ENCODE measurements around the gene CCDC192.

DNA sequence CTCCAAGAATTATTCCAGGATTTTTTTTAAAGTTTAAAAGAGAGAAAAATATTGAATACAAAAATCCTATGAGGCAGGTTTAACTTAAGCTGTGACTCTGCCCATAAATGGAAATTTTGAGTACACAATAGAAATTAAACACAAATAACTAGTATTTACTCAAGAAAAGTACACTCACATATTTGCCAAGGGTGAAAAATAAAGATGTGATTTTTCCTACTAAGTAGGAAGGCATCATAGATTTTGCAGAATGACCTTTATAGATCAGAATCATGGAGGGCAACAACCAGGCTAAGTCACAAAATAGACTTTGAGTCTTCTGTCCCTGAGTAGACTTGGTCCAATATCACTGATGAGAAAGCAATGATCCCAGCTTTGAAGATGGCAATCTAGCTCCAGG is 277.7 kb downstream of the CCDC192 start:
- TF ChIP-seq, protein P1, sequence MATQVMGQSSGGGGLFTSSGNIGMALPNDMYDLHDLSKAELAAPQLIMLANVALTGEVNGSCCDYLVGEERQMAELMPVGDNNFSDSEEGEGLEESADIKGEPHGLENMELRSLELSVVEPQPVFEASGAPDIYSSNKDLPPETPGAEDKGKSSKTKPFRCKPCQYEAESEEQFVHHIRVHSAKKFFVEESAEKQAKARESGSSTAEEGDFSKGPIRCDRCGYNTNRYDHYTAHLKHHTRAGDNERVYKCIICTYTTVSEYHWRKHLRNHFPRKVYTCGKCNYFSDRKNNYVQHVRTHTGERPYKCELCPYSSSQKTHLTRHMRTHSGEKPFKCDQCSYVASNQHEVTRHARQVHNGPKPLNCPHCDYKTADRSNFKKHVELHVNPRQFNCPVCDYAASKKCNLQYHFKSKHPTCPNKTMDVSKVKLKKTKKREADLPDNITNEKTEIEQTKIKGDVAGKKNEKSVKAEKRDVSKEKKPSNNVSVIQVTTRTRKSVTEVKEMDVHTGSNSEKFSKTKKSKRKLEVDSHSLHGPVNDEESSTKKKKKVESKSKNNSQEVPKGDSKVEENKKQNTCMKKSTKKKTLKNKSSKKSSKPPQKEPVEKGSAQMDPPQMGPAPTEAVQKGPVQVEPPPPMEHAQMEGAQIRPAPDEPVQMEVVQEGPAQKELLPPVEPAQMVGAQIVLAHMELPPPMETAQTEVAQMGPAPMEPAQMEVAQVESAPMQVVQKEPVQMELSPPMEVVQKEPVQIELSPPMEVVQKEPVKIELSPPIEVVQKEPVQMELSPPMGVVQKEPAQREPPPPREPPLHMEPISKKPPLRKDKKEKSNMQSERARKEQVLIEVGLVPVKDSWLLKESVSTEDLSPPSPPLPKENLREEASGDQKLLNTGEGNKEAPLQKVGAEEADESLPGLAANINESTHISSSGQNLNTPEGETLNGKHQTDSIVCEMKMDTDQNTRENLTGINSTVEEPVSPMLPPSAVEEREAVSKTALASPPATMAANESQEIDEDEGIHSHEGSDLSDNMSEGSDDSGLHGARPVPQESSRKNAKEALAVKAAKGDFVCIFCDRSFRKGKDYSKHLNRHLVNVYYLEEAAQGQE (IDR thresholded peaks at IDR 0.05; ENCODE audit: low read depth, low read length) = no peak
- TF ChIP-seq KDM1A (IDR thresholded peaks at IDR 0.05; ENCODE audit: borderline replicate concordance) (no peak), SPI1 (IDR thresholded peaks at IDR 0.05; ENCODE audit: borderline replicate concordance, insufficient read depth, low read depth, low read length) (no peak), GABPA (IDR thresholded peaks at IDR 0.05; ENCODE audit: low read depth) (no peak), POLR2AphosphoS5 (IDR thresholded peaks at IDR 0.05; ENCODE audit: low read length) (no peak), FOS (IDR thresholded peaks at IDR 0.05; ENCODE audit: borderline replicate concordance, extremely low read depth, insufficient read length) (no peak), BACH1 (IDR thresholded peaks at IDR 0.05; ENCODE audit: borderline replicate concordance) (no peak)
- TF ChIP-seq, protein P2, sequence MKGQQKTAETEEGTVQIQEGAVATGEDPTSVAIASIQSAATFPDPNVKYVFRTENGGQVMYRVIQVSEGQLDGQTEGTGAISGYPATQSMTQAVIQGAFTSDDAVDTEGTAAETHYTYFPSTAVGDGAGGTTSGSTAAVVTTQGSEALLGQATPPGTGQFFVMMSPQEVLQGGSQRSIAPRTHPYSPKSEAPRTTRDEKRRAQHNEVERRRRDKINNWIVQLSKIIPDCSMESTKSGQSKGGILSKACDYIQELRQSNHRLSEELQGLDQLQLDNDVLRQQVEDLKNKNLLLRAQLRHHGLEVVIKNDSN (IDR thresholded peaks at IDR 0.05; ENCODE audit: borderline replicate concordance, extremely low read length, insufficient read depth, low read depth, low read length) = no peak
- TF ChIP-seq, protein P3, sequence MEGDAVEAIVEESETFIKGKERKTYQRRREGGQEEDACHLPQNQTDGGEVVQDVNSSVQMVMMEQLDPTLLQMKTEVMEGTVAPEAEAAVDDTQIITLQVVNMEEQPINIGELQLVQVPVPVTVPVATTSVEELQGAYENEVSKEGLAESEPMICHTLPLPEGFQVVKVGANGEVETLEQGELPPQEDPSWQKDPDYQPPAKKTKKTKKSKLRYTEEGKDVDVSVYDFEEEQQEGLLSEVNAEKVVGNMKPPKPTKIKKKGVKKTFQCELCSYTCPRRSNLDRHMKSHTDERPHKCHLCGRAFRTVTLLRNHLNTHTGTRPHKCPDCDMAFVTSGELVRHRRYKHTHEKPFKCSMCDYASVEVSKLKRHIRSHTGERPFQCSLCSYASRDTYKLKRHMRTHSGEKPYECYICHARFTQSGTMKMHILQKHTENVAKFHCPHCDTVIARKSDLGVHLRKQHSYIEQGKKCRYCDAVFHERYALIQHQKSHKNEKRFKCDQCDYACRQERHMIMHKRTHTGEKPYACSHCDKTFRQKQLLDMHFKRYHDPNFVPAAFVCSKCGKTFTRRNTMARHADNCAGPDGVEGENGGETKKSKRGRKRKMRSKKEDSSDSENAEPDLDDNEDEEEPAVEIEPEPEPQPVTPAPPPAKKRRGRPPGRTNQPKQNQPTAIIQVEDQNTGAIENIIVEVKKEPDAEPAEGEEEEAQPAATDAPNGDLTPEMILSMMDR (IDR thresholded peaks at IDR 0.05 in 2 of 3, conservative IDR thresholded peaks at IDR 0.05 in 1 of 3; ENCODE audit: control insufficient read depth in 2 of 3, extremely low read depth in 1 of 3, insufficient read depth in 1 of 3, low read depth in 3 of 3, low read length in 3 of 3) = no peak

Measured in GM12878 (cell line).